PFSK-1 (cell line): ENCODE results near the gene USP47.

ENCODE experiments used
- FOXP2 ChIP-seq: optimal IDR thresholded peaks from 2 replicates; pipeline ENCODE3; 2011; ENCODE audit warnings: borderline replicate concordance, control low read depth, inconsistent platforms; ENCODE audit not compliant: insufficient read depth; ENCODE audit errors: extremely low read length, extremely low read depth
- POLR2AphosphoS5 ChIP-seq: IDR thresholded peaks from 2 replicates; pipeline ENCODE4 v1.6.1; 2012; ENCODE audit warnings: low read depth, mild to moderate bottlenecking, control low read depth, low read length, moderate library complexity
- REST ChIP-seq, 2 experiments: IDR thresholded peaks; 2 replicates each; pipeline versions ENCODE4 v1.6.1 to v1.8.0; 2011 to 2012; ENCODE audit warnings: low read depth in 2 of 2, low read length in 2 of 2, control low read depth in 1 of 2, inconsistent platforms in 1 of 2, mild to moderate bottlenecking in 1 of 2, moderate library complexity in 1 of 2; ENCODE audit not compliant: insufficient read depth in 1 of 2
- SIN3A ChIP-seq: IDR thresholded peaks from 2 replicates; pipeline ENCODE4 v1.6.1; 2012; ENCODE audit warnings: mild to moderate bottlenecking, low read length, moderate library complexity, borderline replicate concordance; ENCODE audit not compliant: insufficient read depth
- TAF1 ChIP-seq: IDR thresholded peaks from 2 replicates; pipeline ENCODE4 v1.6.1; 2012; ENCODE audit warnings: low read length, control low read depth, borderline replicate concordance; ENCODE audit not compliant: insufficient read depth

USP47 gene

GRCh38 chr11:11813288-11813962, 28.3 kb upstream of the USP47 start:
- TF ChIP-seq POLR2AphosphoS5 (no peak), REST (IDR thresholded peaks at IDR 0.05; ENCODE audit: insufficient read depth in 1 of 2, low read depth in 2 of 2, low read length in 2 of 2) (no peak), SIN3A (no peak), TAF1 (no peak), FOXP2 (no peak)

GRCh38 chr11:11814614-11815452, 26.9 kb upstream of the USP47 start:
- TF ChIP-seq POLR2AphosphoS5: no peak
- TF ChIP-seq TAF1: no peak
- TF ChIP-seq FOXP2: no peak
- no peak for TF ChIP-seq REST (IDR thresholded peaks at IDR 0.05; ENCODE audit: insufficient read depth in 1 of 2, low read depth in 2 of 2, low read length in 2 of 2)
- no peak for TF ChIP-seq SIN3A

GRCh38 chr11:11816511-11817314, 25.1 kb upstream of the USP47 start:
- TF ChIP-seq FOXP2 (no peak), REST (IDR thresholded peaks at IDR 0.05; ENCODE audit: insufficient read depth in 1 of 2, low read depth in 2 of 2, low read length in 2 of 2) (no peak), SIN3A (no peak), POLR2AphosphoS5 (no peak), TAF1 (no peak)

GRCh38 chr11:11817957-11818356, 23.8 kb upstream of the USP47 start:
- TF ChIP-seq POLR2AphosphoS5 (no peak), SIN3A (no peak), TAF1 (no peak), REST (IDR thresholded peaks at IDR 0.05; ENCODE audit: insufficient read depth in 1 of 2, low read depth in 2 of 2, low read length in 2 of 2) (no peak), FOXP2 (no peak)
